Lower leg skin (tissue), 4 donors: ENCODE results near the gene GLCE. TPM values are rescaled to one million over a fixed set of nuclear protein-coding genes. Genes with fewer than 3 reads are reported as not detected.

Experiments used
- DNase-seq, 2 donors: peaks; one replicate each; pipeline ENCODE4 v3.0.0-alpha.2; 2019; ENCODE audit warnings: low spot score in 2 of 2
- H3K4me3 ChIP-seq: fragments of 200-600 bp; sonication (generic); 2 replicates; pipeline ENCODE4 v1.5.1; 2017; ENCODE audit warnings: mild to moderate bottlenecking, low read depth; ENCODE audit not compliant: poor library complexity, severe bottlenecking
- POLR2A ChIP-seq, 2 donors: fragments of 450-650 bp; IDR thresholded peaks; one replicate each; pipeline ENCODE4 v1.6.1; 2016 to 2017; ENCODE audit warnings: antibody characterized with exemption in 2 of 2, mild to moderate bottlenecking in 1 of 2, moderate library complexity in 1 of 2
- WGBS, 2 donors: methylation state at CpG; one replicate each; pipeline ENCODE4 v1.1.5; 2018; 5-methylcytosine and 5-hydroxymethylcytosine counted together
- intact Hi-C: fragments of 100-400 bp; cut with DNase I; formaldehyde crosslinking; loops from one replicate; pipeline ENCODE4 v1.15.0; 2023; ENCODE audit warnings: low total_unique reads
- total RNA-seq, 4 donors: library from RNA; depleted of rRNA; stranded (reverse); fragments of >200 nt; gene quantifications; one replicate each; pipeline ENCODE4 v1.1.0, GENCODE V29; 2016
- TF ChIP-seq, protein P1 (sequence below), 3 donors: fragments of 450-650 bp; IDR thresholded peaks; one replicate each; pipeline ENCODE4 v1.5.1; 2016; ENCODE audit warnings: antibody characterized with exemption in 3 of 3, mild to moderate bottlenecking in 3 of 3, moderate library complexity in 2 of 3

The GLCE gene
- total RNA-seq, 4 donors from 2014 or later, result 10.3 to 18.0 (median 12.8) TPM

DNA sequence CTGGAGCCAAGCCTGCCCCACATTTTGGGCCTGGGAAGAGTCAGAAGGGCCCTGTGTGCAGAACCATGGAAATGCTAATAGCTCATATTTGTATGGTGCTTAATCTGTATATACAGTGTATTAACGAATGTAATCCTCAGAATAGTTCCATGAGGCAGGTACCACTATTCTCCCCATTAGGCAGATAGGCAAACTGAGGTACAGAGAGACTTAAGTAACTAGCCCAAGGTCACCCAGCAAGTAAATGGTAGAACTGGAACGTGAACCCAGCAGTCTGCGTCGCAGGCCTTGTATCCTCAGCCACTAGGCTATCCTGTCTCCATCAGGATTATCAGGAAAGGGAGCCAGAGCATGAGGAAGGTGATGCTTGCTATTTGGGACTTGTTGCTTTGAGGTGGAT, 28.0 kb upstream of the GLCE start:
- intact Hi-C loops, result no loop called here
- TF ChIP-seq, protein P1, sequence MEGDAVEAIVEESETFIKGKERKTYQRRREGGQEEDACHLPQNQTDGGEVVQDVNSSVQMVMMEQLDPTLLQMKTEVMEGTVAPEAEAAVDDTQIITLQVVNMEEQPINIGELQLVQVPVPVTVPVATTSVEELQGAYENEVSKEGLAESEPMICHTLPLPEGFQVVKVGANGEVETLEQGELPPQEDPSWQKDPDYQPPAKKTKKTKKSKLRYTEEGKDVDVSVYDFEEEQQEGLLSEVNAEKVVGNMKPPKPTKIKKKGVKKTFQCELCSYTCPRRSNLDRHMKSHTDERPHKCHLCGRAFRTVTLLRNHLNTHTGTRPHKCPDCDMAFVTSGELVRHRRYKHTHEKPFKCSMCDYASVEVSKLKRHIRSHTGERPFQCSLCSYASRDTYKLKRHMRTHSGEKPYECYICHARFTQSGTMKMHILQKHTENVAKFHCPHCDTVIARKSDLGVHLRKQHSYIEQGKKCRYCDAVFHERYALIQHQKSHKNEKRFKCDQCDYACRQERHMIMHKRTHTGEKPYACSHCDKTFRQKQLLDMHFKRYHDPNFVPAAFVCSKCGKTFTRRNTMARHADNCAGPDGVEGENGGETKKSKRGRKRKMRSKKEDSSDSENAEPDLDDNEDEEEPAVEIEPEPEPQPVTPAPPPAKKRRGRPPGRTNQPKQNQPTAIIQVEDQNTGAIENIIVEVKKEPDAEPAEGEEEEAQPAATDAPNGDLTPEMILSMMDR (IDR thresholded peaks at IDR 0.05), result no peak
- TF ChIP-seq POLR2A (IDR thresholded peaks at IDR 0.05), result no peak
- 92% methylated on average over 4 of the region's 4 CpGs for WGBS, 2 donors
- no peak overlapping the region for H3K4me3 ChIP-seq
- no peak for DNase-seq

- no peak for TF ChIP-seq POLR2A (IDR thresholded peaks at IDR 0.05)
- TF ChIP-seq, protein P1 (IDR thresholded peaks at IDR 0.05), result no peak
- DNase-seq, result no peak
- intact Hi-C loops, result no loop called here
- WGBS, 2 donors, result 44 to 54% methylated on average over 3 of the region's 3 CpGs
- no peak overlapping the region for H3K4me3 ChIP-seq
Observed at GRCh38 chr15:69132977-69133861, 27.2 kb upstream of the GLCE start.

GRCh38 chr15:69133862-69134519, 26.4 kb upstream of the GLCE start:
- H3K4me3 ChIP-seq, result no peak overlapping the region
- WGBS, 2 donors, result 42 to 60% methylated on average over 5 of the region's 5 CpGs
- no peak for DNase-seq
- TF ChIP-seq, protein P1 (IDR thresholded peaks at IDR 0.05), result no peak
- no peak for TF ChIP-seq POLR2A (IDR thresholded peaks at IDR 0.05)
- intact Hi-C loops, result no loop called here

- 61 to 70% methylated on average over 2 of the region's 2 CpGs for WGBS, 2 donors
- intact Hi-C loops, result no loop called here
- DNase-seq, result no peak
- TF ChIP-seq POLR2A (IDR thresholded peaks at IDR 0.05), result no peak
- TF ChIP-seq, protein P1 (IDR thresholded peaks at IDR 0.05), result no peak
- H3K4me3 ChIP-seq, result no peak overlapping the region
Observed at GRCh38 chr15:69134791-69135190, 25.6 kb upstream of the GLCE start.

DNA sequence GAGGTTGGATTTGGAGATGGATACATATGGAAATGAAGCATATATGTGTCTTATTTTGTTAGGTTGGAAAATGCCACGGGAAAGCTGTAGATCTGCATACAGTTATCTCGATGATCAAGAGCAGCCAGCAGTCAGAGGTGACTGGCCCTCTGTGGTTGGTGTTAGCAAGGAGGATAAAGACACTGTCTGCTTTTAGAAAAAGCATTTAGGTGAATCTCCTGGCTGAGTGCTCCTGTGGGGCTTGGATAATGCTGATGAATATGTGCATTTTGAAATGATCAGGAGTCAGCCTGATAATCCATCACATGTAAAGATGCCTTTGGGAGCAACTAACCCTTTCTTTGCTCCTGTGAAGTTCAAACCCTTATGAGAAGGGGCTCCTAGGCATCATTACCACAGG, 24.9 kb upstream of the GLCE start:
- no peak for DNase-seq
- TF ChIP-seq POLR2A (IDR thresholded peaks at IDR 0.05), result no peak
- TF ChIP-seq, protein P1 (IDR thresholded peaks at IDR 0.05), result no peak
- H3K4me3 ChIP-seq, result no peak overlapping the region
- 80 to 94% methylated on average over 2 of the region's 2 CpGs for WGBS, 2 donors
- intact Hi-C loops, result no loop called here
